Measurements from ENCODE around the gene SPEM3.

GRCh38 chr17:7440113-7440833 lies 11.6 kb downstream of the SPEM3 start:
- TF ChIP-seq EZH2 (IDR thresholded peaks at IDR 0.05; ENCODE audit: insufficient read depth, poor library complexity, severe bottlenecking) (no peak), EZH2phosphoT487 (IDR thresholded peaks at IDR 0.05; ENCODE audit: insufficient read depth, low read depth) (no peak)
